GM19240 (cell line): Measurements from ENCODE around the gene USP47.

ENCODE experiments used
- DNase-seq: peaks from one replicate; pipeline ENCODE4 v3.0.0; 2011; ENCODE audit warnings: low spot score; ENCODE audit not compliant: insufficient read length

The USP47 gene

DNA sequence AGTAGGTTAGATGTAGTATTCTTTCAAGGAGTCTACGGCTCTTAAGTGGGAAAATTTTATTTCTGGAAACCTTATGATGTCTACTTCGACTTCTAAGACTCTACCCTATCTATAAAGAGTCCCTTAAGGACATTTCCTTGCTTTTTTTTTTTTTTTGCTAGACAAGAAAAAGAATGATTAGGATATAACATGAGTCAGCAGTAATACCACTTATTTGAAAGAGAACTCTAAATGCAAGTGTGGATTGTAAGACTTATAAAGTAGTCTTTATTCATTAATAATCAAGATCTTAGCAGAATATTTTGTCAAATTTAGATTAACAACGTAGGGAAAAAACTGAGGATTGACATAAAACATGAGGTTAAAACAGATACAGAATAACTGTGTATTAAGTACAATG is 95.7 kb downstream of the USP47 start:
- DNase-seq, result no peak

DNA sequence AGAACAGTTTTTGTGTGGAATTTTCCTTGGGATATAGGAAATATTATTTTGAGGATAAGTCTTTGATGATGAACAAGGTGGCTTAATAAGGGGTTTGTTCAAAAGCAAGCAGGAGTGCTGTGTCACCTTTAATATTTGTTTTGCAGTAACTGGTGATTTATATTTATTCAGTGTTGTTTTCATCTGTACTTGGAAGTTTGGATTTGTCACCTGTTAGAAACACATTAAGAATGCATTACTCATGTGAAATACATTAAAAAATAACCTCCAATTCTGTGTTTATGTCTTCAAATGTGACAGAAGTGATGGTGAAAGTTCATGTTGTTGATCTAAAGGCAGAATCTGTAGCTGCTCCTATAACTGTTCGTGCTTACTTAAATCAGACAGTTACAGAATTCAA is 96.2 kb downstream of the USP47 start:
- no peak for DNase-seq

GRCh38 chr11:11940551-11940950 is 98.8 kb downstream of the USP47 start:
- no peak for DNase-seq

- no peak for DNase-seq
Measured at GRCh38 chr11:11942668-11943067, 100.9 kb downstream of the USP47 start.

DNA sequence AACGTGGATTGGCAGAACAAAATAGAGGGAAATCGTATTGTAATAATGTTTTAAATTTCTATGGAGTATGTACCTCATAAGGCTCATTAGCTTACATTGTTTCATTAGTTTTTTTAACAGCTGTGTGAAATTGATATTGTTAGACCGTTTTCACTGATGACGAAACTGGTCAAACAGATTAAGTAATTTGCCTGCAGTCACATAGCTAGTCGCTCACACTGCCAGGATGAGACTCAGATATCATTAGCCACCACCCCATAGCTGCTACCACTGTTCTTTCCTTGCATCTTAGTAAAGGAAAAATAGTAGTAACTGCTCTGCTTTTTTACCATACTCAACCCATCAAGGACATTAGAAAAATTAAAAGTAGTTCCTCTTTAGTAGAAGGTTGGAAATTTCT is 102.7 kb downstream of the USP47 start:
- no peak for DNase-seq

GRCh38 chr11:11946180-11946579 is 104.4 kb downstream of the USP47 start:
- no peak for DNase-seq

- no peak for DNase-seq
Measured at GRCh38 chr11:11946878-11947277, 105.1 kb downstream of the USP47 start.

DNA sequence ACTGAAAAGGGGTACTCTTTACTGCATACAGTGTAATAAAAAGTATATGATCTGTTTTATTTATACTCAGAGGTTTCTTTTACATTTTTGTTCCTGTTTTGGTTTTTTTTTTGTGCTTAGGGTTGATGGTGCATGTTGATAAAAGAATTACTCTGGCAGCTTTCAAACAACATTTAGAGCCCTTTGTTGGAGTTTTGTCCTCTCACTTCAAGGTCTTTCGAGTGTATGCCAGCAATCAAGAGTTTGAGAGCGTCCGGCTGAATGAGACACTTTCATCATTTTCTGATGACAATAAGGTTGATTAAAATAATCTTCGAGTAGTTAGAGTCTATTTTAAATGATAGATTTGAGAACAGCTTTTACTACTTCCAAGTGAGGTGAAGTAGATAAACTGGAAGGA is 106.1 kb downstream of the USP47 start:
- no peak for DNase-seq

- DNase-seq, result no peak
Measured at GRCh38 chr11:11948242-11948947, 106.6 kb downstream of the USP47 start.

GRCh38 chr11:11949482-11949881 is 107.7 kb downstream of the USP47 start:
- no peak for DNase-seq

DNA sequence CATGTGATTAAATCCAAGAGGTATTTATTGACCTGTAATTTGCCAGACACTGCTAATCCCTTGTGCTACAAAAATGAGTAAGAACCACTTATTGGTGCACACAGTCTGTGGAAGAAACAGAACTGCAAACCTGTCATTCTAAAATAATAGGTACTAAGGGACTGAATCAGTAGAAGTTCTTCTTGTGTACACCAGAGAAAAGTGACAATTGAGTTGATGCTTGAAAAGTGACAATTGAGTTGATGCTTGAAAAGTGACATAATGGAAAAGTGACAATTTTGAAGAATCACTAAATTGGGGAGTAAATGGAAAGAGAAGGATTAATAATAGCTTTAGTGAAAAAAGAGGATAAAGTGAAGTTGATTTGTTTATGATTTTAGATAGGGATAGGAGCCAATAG is 110.3 kb downstream of the USP47 start:
- no peak for DNase-seq

DNA sequence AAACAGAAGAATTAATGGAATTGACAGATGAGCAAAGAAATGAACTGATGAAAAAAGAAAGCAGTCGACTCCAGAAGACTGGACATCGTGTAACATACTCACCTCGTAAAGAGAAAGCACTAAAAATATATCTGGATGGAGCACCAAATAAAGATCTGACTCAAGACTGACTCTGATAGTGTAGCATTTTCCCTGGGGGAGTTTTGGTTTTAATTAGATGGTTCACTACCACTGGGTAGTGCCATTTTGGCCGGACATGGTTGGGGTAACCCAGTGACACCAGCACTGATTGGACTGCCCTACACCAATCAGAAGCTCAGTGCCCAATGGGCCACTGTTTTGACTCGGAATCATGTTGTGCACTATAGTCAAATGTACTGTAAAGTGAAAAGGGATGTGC is 114.2 kb downstream of the USP47 start:
- DNase-seq, result no peak

DNA sequence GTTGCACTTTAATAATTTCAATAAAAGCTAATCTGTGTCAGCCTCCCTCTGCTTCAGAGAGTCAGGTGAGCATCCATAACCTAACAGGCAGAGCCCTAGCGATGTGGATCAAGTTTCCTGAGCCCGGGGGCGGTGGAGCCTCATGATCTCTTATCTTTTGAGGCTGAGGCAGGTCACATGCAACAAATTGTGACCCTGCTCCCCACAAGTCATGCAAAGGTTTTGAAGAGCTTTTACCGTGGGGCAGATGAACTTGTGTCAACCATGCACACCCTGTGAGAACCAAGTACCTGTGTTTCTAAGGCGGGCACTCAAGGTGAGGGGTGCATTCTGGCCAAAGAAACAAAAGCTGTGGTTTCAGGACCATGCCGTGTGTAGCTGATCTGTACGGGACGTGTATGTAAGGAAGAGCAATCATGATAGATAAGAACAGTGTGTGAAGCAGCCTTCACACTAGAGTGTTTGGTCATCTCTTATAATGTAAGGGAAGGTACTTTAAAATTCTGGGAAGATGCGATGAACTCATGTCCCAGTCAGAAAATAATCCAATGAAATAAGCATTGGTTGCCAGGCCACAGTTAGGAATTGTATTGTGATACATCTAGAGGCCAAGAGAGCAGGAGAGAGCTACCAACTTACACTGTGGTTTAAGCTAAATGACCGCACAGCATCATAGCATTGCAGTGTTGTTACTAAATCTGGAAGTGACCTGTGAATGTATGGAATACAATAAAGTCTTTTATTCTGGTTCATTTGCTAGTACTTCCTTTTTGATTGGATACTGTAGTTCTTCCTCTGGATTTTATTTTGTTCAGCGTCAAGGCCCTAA is 116.8 kb downstream of the USP47 start:
- DNase-seq, result no peak

GRCh38 chr11:11959601-11960000 is 117.8 kb downstream of the USP47 start:
- no peak for DNase-seq

GRCh38 chr11:11960687-11961086 is 118.9 kb downstream of the USP47 start:
- DNase-seq, result no peak

- DNase-seq, result no peak
Measured at GRCh38 chr11:11961399-11962028, 119.7 kb downstream of the USP47 start.

DNA sequence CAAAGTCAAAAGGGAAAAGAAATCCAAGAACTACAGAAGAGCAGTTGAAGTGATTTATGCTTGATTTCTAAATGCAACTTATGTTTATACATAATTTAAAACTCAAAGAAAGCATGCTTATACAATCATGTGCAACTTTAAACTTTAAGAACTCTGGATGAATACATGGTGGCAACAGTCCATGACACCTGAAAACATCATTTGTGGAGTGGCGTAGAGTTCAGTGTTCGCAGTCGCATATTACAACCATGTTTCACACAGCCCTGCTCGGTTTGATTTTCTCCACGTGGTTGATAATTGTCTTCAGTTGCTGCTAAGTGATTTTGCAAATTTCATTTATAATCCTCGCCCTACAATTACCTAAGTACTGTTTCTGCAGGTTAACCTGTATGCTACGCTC is 121.3 kb downstream of the USP47 start:
- DNase-seq, result no peak

- no peak for DNase-seq
Measured at GRCh38 chr11:11963842-11964773, 122.3 kb downstream of the USP47 start.

DNA sequence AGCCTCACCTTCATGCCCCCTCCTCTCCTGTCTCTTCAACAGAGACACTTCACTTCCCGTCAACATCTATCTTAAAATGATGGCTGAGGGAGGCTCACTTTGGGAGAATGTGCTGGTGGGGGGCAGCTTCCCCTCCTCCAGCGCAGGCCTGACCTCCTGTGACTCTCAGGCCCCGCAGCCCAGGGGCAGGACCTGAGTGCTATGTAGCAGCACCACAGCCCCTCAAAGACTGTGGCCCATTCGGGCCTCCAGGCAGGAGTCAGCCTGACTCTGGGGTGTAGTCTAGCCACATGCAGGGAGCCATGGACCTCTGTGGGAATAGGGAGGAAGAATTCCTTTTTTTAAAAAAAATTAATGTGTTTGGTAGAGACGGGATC is 123.0 kb downstream of the USP47 start:
- DNase-seq, result no peak

DNA sequence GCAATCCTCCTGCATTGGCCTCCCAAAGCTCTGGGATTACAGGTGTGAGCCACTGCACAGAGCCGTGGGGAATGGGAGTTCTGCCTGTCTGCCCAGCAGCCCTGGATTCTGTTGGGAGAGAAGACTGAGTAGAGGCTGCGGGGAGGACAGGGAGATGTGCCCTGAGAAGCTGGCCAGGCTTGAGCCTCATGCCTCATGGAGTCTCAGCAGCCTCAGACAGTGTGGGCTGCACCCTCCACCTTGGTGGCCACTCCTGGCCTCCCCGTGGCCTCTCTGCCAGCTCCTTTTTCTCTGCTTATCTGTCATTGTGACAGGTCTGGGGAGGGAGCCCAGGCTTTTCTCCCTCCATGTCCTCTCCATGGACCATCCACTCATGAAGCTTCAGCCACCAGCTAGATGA is 123.4 kb downstream of the USP47 start:
- DNase-seq, result no peak

GRCh38 chr11:11965656-11966353 is 124.0 kb downstream of the USP47 start:
- DNase-seq, result no peak
